ENCODE measurements around the gene RAB11A. TPM values are rescaled to one million over a fixed set of nuclear protein-coding genes. Genes with fewer than 3 reads are reported as not detected.
A peak's percentile ranks its signal among the peaks of the same experiment; 100 is the strongest.
"Not testable (repeated sequence)": the region's sequence is repeated elsewhere in the genome, so short reads cannot be mapped to it uniquely, and the experiment has no call there.

Gene RAB11A
- total and polyA plus RNA-seq, 9 donors: 47.0 to 249 (median 139) TPM

- Histone ChIP-seq H3K27me3 (no peaks in the 10 kb centered on the region), H3K4me3 (no peak overlapping the region), H3K27ac (no peak overlapping the region), H3K9me3 (no peaks in the 10 kb centered on the region), H3K4me1 (ENCODE audit: insufficient read depth) (no peaks in the 10 kb centered on the region), H3K36me3 (no peaks in the 10 kb centered on the region)
- intact Hi-C loops (cut with DNase I): loop anchor here in 1 of 4 donors (5.0 kb wide), 1 partner anchor 170 kb away; no protein-coding TSS in a partner anchor
- no peak for DNase-seq
- no peak for TF ChIP-seq EP300 (IDR thresholded peaks at IDR 0.05)
- TF ChIP-seq CTCF (IDR thresholded peaks at IDR 0.05): no peak
- no peak for TF ChIP-seq POLR2A (IDR thresholded peaks at IDR 0.05)
- WGBS, 3 donors: 28 to 48% (median 43%) methylated on average over 1 of the region's 1 CpG
Measured at GRCh38 chr15:65862682-65863081, 6.6 kb upstream of the RAB11A start.

- no peak overlapping the region for H3K4me3 ChIP-seq
- no peaks in the 10 kb centered on the region for H3K27me3 ChIP-seq
- H3K9me3 ChIP-seq: no peaks in the 10 kb centered on the region
- intact Hi-C loops (cut with DNase I): loop anchor here in 1 of 4 donors (5.0 kb wide), 1 partner anchor 171 kb away; no protein-coding TSS in a partner anchor
- no peak overlapping the region for H3K27ac ChIP-seq
- TF ChIP-seq CTCF (IDR thresholded peaks at IDR 0.05): no peak
- no peak for TF ChIP-seq EP300 (IDR thresholded peaks at IDR 0.05)
- no peak for TF ChIP-seq POLR2A (IDR thresholded peaks at IDR 0.05)
- no peak for DNase-seq
- 81 to 90% (median 89%) methylated on average over 6 of the region's 6 CpGs for WGBS, 3 donors
- no peaks in the 10 kb centered on the region for H3K36me3 ChIP-seq
- H3K4me1 ChIP-seq (ENCODE audit: insufficient read depth): no peaks in the 10 kb centered on the region
Measured at GRCh38 chr15:65863106-65863505, 6.2 kb upstream of the RAB11A start.

- no peak for DNase-seq
- 83 to 93% (median 91%) methylated on average over 3 of the region's 3 CpGs for WGBS, 3 donors
- TF ChIP-seq CTCF (IDR thresholded peaks at IDR 0.05): no peak
- TF ChIP-seq EP300 (IDR thresholded peaks at IDR 0.05): no peak
- no peak overlapping the region for H3K4me3 ChIP-seq
- no peaks in the 10 kb centered on the region for H3K36me3 ChIP-seq
- peaks cover 2% of the 10 kb centered on the region for H3K4me1 ChIP-seq (ENCODE audit: insufficient read depth)
- H3K27ac ChIP-seq: no peak overlapping the region
- intact Hi-C loops (cut with DNase I): no loop called here
- H3K27me3 ChIP-seq: no peaks in the 10 kb centered on the region
- H3K9me3 ChIP-seq: no peaks in the 10 kb centered on the region
Measured at GRCh38 chr15:65867244-65867643, 2.0 kb upstream of the RAB11A start.

GRCh38 chr15:65867933-65868332 lies 1.4 kb upstream of the RAB11A start:
- WGBS, 3 donors: 92 to 98% (median 94%) methylated on average over 6 of the region's 6 CpGs
- not testable (repeated sequence) for DNase-seq; H3K27ac ChIP-seq; H3K36me3 ChIP-seq; H3K9me3 ChIP-seq; H3K4me3 ChIP-seq; H3K27me3 ChIP-seq; H3K4me1 ChIP-seq (ENCODE audit: insufficient read depth)
- intact Hi-C loops (cut with DNase I): loop anchor here in 1 of 4 donors (2.0 kb wide), 1 partner anchor 35 kb away; no protein-coding TSS in a partner anchor

- intact Hi-C loops (cut with DNase I): loop anchor here in 1 of 4 donors (2.0 kb wide), 1 partner anchor 36 kb away; no protein-coding TSS in a partner anchor
- DNase-seq: no peak
- WGBS, 3 donors: 64 to 65% (median 64%) methylated on average over 11 of the region's 11 CpGs
- H3K9me3 ChIP-seq: no peaks in the 10 kb centered on the region
- no peaks in the 10 kb centered on the region for H3K27me3 ChIP-seq
- H3K27ac ChIP-seq: peak overlapping the region; percentile 91 to 96
- TF ChIP-seq CTCF (IDR thresholded peaks at IDR 0.05): no peak
- no peaks in the 10 kb centered on the region for H3K36me3 ChIP-seq
- H3K4me3 ChIP-seq: peak overlapping the region; percentile 96
- peaks cover 2% of the 10 kb centered on the region for H3K4me1 ChIP-seq (ENCODE audit: insufficient read depth)
Measured at GRCh38 chr15:65868546-65869125, 655 bp upstream of the RAB11A start.
